HG02885 (cell line): ENCODE data around the gene SEMA4D.

Experiments
- ATAC-seq: cut with Tn5 transposase; IDR thresholded peaks from one replicate; pipeline ENCODE4 v1.9.1; 2021; ENCODE audit warnings: mild to moderate bottlenecking; ENCODE audit not compliant: unreplicated experiment, poor library complexity

Gene SEMA4D

DNA sequence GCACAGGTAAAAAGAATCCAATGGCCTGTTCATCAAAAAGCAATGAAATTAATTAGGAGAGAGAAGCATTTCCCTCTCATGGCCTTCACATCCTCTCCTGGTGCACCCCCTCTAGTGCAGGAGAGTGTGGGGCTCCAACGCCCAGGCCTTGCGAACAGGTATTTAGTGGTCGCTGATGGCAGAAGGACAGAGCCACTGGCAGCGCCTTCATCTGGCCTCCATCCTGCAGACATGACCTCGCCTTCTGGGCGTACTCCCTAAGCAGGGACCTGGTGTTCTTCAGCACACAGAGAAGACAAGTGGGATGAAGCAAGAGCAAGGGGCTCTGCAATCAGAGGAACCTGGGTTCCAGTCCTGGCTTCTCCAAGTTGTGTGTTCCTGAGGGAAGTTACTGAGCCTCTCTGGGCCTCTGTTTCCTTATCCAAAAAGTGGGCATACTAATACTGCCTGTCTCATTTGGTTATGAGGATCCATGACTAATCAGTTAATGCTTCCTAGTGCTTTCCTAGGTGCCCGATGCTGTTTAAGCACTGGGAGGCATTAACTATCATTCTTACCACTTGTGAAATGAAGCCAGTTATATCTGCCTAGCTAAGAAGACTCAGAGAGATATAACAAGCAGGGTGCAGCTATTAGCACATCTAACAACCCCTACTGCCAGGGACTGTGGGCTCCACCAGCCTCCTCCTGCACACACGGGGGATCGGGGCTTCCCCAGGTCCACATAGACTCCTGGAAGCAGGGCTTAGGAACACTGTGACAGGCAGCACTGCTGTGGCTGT is 77.3 kb downstream of the SEMA4D start:
- ATAC-seq, result no peak

DNA sequence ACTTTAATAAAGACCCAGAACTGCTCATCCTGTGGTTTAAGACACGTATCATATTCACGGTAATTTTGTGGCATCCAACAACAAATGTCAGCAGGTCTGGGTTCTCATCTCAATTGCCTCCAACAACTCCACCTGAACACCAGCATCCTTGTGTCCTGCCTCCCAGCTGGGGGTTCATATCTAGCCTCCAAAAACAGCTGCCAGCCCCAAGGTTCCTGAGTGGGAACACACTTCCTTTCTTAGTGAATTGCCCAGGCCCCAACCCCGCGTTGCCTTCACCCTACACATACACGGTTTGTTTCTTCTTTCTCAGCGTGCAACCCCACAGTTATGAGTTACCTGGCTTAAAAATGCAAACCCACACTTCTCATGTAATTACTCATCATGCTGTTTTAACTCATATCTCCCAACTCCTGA is 77.9 kb downstream of the SEMA4D start:
- ATAC-seq, result peak; percentile 20

DNA sequence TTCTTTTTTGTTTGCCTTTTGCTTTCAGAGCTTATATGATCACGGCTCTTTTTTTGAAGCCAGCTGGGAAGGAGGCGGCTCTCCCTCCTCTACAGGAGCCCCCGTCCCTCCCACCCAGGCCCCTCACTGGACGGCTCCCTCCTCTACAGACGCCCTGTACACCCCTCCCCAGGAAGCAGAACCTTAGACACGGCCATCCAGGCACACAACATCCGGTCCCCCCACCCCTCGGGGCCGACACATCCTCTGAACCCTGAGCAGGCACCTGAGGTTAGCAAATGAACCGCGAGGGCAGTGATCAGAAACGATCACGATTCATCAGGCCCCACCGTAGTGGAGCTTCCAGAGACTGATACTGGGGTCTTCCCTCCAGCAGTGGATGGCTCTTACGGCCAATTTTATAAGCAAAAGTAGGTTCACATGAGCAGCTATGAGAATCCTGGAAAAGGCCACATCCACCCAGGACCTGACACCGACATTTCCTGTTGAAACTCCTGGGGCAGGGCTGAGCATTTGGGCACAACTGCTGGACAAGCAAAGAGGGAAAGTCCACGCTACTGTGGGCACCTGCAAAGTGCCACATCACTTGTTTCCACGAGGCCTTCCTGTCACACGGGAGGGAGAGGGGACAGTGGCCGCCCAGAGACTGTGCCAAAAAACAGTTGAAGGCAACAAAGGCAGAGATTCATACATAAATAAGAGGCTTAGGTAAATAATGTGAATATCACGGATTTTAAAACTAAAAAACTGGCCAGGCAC is 78.9 kb downstream of the SEMA4D start:
- ATAC-seq, result peak; percentile 48

DNA sequence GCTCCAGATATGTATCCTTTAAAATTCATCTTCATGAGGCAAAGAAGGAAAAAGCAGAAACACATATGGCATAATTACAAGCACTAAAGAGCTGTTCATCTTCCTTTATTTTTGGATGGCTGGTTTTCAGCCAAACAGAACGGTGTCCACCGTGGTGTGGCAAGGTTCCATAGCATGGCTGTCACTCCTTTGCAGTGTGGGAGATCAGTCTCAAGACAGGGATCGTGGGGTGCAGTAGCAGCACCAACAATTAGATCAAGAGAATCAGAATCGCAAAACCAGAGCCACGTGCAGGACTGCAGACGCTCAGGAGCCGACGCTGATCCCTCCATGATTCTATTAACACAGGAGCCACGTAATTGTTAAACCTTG is 79.5 kb downstream of the SEMA4D start:
- ATAC-seq, result no peak

DNA sequence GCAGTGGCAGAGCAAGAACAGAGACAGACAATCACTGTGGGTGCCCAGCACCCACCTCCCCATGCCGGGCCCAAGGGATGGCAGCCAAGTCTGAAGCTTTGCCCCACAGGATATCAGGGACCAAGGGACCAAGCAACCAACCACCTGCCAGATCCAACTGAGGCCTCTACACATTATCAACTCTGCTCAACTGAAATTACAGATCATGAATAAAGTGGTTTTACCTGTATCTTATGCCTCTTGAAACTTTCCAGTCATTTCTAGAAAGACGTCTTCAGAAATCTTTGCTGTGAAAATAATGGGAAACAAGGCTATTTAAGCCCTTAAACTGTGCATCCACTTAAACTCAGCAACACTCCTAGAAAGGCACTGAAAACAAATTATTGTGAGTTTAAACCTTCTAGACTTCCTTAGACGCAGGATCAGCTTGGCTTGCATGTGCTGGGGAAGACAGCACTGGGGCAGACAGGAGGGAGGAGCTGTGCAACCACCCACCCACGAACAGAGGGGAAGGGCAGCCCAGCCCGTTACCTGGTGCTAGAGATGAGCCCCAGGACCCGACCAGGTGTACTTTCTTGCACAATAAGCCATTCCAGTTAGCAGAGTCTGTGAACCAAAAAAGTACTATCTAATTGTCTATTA is 80.0 kb downstream of the SEMA4D start:
- peak; percentile 35 for ATAC-seq

DNA sequence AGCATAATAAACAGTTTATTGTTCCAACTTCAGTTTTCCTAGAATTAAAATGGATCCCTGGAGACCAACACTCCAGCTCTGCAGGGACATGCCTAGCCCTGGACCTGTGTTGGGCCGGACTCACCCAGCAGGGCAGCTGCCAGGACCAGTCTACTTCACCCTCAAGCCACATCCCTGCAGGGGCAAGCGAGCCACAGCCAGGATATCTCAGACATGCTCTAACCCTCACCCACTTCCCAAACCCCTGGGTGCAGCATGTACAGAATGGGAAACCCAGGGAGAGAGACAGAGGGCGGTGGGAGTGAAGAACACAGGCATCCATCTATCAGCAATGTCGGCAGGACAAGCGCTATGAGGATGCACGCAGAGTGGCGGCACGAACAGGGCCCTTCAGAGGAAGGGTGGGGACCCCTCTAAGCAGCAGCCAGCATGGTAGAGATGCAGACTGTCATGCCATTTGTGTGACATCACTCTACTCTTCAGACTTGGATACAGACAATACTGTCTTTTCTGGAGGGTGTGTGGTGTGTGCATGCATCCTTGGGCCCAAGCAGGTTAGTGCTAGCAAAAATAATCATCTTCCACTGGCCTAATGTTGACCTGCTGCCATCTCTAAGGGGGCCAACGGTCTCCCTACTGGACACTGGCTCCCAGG is 83.1 kb downstream of the SEMA4D start:
- no peak for ATAC-seq

DNA sequence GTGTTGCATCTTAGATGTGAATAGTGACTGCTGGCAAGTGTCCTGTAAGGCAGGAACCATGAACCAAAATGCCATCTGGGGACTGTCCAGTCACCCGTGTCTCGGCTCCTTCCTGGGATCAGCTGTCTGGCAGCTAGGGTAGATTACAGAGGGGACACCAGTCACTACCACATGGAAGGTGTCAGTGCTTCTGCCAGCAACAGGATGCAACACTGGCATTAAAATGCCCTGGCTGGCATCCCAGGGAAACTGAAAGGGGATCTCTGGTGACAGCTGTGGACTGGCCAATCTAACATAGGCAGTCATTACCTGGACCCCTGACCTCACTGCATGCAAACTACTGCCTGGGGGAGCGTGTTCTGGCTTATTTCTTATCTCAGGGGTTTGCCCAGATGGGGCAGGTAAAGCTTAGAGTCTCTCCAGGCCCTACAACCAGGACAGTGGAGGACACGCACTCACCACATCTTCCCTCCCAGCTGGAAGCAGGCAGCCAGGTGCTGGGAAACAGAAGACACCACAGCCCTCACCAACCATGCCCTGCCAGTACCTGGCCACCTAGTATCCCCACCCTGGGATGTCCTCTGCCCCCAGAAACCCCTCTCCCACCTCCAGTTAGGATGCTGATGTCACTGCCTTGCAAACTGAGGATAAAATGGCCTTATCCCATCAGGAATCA is 83.8 kb downstream of the SEMA4D start:
- no peak for ATAC-seq

DNA sequence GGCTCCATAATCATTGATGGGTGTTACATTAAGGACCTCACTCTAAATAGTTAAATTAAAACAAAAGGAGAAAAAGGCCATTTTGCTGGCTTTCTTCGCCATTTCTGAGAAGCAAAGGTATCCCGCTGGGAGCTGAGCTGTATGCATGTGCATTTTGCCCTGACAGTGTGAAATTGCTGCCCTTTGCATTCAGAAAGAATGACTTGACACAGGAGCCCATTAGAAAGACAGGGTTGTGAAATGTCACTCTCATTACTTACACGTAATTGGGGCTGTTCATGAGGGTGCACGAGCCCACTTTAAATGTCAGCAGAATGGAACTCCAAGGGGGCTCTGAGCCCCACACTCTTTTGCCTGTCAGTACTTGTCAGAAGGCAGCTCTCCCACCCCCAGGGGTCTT is 85.0 kb downstream of the SEMA4D start:
- no peak for ATAC-seq

DNA sequence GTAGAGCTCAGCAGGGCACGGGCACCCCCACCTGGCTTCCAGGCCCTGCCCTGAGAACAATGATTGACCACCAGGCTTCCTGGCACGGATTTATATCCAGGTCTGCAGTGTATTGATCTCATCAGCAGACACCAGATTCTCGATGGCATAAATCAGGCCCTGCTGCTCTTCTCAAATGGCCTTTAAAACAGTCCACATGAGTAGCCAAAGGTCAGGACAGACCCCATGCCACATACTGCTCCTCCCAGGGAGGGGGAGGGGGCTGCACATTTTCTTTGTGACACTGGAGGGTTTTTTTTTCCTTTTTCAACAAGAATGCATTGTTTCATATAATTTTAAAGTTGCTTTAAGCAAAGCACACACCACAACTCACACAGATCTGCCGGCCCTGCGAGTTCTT is 85.4 kb downstream of the SEMA4D start:
- no peak for ATAC-seq

DNA sequence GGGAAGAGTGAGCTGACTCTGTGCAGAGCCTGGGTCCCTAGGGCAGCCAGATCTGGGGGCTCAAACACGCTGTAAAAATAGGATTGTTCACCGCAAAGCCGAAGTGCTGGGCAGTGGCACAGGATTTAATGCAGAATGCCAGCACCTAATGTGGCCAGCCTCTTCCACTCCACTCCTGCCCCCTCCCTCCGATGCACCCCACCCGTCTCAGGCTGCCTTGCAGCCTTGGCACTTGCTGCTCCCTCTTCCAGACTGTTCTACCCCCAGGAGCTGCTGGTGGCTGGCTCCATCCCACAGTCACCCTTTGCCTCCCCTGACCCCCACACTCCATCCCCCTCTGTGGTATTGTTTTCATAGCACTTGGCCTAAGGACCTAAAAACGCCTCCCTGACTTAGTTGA is 86.2 kb downstream of the SEMA4D start:
- no peak for ATAC-seq

DNA sequence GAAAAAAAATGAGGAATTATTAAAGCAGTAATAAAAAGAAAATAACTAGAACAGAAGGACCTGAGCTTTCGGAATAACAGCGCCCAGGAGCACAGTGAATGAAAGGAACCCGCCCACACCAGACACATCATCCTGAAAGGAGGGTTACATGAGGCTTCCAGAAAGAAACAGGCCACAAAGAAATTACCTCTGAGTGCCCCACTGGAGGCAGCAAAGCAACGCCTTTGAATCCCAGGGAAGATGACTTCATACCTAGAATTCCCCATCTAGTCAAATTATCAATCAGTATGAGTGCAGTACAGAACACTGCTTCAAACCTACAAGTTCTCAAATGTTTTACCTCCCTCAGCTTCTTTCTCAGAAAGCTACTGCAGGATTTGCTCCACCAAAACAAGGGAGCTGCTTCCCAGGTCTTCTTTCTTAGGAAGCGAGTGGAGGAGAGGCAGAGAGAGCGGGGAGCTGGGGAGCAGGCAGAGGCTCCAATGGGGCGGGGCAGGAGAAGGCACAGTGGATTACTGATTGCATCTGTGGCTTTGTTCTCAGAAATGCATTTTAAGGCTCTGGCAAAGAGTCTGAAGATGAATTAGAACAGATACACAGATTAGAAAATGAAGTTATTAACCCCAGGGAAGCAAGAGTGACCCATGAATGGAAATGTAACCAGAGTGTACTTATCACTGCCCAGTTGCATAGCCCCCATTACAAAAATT is 87.1 kb downstream of the SEMA4D start:
- ATAC-seq, result peak; percentile 39

DNA sequence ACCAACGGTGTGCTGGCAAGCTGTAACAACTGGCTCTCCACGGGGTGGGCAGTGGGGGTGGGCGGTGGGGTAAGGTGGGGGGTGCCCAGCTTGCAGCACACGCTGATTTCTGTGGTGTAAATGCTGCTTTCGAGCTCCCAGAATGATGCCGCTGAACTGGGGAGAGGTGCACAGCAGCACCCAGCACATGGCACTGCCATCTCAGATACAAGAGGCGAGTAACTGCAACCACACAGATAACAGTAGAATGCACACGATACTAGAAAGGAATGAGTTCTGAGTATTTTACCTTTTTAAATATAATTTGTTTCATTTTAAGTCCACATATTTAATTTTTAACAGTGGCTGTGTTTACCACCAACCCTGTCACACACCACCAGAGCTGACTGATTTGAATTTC is 87.9 kb downstream of the SEMA4D start:
- no peak for ATAC-seq

DNA sequence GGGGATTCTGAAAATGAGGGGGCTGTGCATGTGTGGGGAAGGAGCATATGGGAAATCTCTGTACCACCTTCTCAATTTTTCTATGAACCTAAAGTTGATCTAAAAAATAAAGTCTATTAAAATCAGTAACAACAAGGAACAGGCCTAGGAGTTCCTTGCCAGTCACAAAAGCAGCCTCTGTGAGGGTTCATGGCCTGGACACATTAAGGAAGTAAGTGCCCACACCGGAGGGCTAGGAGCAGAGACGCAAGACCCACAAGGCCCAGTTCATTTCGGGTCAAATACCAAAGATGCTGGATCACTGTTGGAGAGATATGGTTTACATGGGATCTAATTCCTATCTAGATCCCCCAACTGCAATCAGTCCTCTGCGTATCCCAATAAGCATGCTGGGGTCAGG is 88.4 kb downstream of the SEMA4D start:
- no peak for ATAC-seq

DNA sequence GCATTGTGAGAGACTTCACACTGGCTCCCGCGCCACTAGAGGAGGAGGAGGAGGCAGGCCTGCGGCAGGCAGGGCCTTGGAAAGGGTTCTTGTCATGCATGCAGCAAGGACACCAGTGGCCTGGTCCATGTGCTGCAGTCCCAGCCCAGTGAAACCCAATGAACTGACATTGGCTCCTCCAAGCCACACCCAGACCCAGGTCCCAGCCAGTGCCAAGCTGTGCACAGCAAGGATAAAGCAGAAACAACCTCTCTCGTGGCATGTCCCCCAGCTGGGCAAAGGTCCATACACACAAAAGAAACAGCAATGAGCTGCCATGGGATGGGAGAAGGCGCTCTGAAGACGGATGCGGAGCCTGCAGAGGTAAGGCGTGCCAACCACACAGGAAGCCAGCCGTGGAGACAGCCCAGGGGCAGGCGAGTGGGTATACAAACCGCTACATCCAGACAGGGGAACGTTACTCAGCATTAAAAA is 89.2 kb downstream of the SEMA4D start:
- no peak for ATAC-seq

DNA sequence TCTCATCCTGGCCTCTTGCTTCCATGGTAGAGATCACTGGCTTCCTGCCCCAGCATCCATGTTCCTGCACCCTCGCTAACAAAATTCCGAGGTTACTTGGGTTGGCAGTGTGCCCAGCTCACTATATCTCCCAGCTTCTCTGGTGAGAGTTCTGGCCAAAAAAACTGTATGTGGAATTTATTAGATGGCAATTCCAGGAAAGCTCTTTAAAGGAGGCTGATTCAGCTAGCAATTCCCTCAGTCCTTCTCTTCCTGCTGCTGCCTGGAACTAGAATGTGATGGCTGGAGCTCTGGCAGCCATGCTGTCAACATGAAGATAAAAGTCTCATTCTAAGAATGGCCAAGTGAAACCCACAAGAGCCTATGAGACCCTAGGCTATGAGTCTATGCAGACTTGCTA is 90.8 kb downstream of the SEMA4D start:
- no peak for ATAC-seq

DNA sequence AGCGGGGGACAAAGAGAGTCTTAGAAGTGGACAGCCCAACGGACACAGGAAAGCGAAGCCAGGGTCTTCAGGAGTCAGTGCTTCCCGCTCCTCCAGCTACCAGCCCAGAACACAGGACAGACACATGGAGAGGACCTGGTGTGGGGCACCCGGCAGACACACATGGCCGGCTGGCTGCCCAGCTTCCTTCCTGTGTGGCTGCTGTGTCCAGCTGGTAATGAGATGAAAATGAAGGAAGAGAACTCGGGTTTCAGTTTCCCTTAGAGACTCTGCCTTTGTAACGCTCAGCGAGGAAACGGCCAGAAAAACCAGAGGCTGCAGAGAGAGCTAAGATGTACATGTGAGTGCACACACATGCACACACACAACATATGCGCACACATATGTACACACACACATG is 92.1 kb downstream of the SEMA4D start:
- ATAC-seq, result peak; percentile 57

DNA sequence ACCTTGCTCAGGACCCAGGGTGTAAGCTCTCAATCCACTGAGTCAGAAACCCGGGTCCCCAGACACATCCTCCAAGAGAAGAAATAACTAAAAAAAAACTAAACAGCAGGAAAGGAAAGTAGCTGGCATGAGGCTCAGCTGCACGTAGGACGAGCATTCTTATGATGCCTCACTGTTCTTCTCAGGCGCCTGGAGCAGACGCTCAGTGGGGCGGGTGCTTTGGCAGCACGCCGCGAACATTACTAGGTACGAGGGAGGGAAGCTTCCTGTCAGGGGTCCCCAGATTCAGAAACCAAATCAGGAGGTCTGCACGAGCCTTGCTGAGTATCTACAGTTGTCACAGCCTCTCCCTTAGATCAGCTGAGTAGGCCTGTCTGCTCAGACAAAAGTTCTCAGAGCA is 93.8 kb downstream of the SEMA4D start:
- no peak for ATAC-seq

DNA sequence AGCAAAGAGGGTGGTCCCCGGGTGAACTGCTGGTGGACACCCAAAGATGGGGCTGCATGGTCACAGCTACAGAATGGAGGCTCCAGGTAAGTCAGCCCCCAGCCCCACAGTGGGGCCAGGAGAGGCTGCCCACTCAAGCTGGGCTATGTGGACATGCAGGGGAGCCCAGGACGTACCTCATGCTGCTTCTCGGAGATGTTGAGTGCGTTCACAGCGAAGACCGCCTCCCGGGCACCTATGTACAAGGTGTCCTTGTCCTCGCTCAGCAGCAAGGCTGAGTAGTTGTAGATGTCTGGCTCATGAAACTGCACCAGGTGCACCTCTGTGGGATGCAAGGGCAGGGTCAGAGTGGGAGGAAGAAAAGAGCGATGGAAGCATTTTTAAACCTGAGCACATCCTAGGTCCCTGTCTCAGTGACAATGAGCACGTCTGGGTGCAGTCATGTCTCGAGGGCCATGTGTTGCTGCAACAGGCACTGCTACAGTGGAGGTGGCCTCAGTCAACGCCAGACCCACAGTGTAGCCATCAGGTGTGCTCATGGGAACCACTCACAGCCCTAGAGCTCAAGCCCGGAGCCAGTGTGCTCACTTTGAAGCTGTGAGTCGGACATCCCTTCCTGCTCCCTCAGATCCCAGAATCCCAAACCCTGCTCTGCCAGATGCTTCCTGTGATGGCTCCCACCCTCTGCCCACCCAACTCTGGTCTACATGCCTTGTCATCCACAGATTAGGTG is 95.1 kb downstream of the SEMA4D start:
- ATAC-seq, result no peak
